Measurements from ENCODE around the gene TBC1D7.

Gene TBC1D7

DNA sequence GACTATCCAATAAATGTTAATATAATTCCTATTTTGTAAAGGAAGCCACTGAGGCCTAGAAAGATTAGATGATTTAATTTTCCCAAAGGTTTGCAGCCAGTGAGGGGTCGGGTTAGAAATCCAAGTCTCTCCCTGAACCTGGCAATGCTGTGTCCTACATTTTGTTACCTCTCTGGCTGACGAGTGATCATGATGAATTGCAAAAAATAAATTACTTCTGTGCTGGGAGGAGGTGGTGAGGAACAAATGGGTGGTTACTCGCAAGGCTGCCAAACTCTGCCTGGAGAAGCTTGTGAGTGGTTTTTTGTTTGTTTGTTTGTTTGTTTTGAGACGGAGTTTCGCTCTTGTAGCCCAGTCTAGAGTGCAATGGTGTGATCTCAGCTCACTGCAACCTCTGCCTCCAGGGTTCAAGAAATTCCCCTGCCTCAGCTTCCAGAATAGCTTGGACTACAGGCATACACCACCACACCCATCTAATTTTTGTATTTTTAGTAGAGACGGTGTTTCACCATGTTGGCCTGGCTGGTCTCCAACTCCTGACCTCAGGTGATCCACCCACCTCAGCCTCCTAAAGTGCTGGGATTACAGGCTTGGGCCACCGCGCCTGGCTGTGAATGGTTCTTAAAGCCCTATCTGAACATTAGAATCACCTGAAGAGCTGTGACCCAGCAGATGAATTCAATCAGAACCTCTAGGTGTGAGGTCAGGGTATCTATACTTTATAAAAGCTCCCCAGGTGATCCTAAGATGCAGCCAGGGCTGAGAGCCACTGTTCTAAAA lies 20.2 kb upstream of the TBC1D7 start:
- TF ChIP-seq, protein P1, sequence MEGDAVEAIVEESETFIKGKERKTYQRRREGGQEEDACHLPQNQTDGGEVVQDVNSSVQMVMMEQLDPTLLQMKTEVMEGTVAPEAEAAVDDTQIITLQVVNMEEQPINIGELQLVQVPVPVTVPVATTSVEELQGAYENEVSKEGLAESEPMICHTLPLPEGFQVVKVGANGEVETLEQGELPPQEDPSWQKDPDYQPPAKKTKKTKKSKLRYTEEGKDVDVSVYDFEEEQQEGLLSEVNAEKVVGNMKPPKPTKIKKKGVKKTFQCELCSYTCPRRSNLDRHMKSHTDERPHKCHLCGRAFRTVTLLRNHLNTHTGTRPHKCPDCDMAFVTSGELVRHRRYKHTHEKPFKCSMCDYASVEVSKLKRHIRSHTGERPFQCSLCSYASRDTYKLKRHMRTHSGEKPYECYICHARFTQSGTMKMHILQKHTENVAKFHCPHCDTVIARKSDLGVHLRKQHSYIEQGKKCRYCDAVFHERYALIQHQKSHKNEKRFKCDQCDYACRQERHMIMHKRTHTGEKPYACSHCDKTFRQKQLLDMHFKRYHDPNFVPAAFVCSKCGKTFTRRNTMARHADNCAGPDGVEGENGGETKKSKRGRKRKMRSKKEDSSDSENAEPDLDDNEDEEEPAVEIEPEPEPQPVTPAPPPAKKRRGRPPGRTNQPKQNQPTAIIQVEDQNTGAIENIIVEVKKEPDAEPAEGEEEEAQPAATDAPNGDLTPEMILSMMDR (IDR thresholded peaks at IDR 0.05; ENCODE audit: low read depth, low read length): no peak
- no peak overlapping the region for H3K4me3 ChIP-seq (ENCODE audit: low read depth, low read length)

DNA sequence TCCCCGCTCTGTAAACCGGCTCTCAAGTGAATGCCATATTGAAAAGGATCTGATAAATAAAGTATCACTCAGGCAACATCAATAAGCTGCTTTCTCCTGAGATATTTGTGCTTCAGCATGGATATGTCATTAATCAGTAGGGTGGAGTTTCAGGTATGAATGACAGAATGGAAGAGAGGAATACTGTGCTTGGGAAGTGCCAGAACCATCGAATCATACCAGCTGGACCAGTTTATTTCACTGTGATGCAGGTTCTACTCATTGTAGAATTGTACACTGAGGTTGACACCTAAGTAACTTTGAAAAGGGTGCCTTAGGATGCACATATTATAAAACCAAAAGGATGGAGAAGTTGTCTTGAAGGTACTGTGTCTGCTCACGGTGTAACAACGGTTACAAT lies 17.9 kb upstream of the TBC1D7 start:
- TF ChIP-seq, protein P1 (IDR thresholded peaks at IDR 0.05; ENCODE audit: low read depth, low read length): no peak
- H3K4me3 ChIP-seq (ENCODE audit: low read depth, low read length): no peak overlapping the region

DNA sequence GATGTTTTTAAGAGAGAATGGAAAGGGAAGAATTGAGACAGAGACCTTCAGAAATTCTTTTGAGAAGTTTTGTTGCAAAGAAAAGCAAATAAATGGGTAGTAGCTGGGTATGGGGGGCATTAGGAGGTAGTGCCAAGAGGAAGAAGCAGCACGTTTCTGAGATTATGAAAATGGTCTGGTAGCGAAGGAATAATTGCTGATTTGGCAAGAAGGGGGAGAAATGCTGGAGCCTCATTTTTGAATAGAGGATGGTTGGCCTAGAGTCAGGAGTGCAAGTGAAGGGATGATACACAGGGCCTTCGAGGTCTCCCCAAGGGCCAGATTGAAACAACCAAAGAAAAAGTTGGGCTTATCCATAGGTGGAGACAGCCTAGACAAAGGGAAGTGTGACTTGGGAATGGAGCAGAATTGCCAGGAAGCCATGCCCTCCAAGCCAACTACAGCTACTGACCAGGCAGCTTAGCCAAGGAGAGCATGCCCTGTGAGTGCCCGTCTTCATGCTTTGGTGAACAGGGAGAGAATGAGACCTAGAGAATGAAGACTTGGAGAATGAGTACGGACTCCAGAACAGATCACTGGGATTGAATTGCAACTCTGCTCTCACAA lies 14.2 kb upstream of the TBC1D7 start:
- TF ChIP-seq, protein P1 (IDR thresholded peaks at IDR 0.05; ENCODE audit: low read depth, low read length): no peak
- H3K4me3 ChIP-seq (ENCODE audit: low read depth, low read length): no peak overlapping the region

DNA sequence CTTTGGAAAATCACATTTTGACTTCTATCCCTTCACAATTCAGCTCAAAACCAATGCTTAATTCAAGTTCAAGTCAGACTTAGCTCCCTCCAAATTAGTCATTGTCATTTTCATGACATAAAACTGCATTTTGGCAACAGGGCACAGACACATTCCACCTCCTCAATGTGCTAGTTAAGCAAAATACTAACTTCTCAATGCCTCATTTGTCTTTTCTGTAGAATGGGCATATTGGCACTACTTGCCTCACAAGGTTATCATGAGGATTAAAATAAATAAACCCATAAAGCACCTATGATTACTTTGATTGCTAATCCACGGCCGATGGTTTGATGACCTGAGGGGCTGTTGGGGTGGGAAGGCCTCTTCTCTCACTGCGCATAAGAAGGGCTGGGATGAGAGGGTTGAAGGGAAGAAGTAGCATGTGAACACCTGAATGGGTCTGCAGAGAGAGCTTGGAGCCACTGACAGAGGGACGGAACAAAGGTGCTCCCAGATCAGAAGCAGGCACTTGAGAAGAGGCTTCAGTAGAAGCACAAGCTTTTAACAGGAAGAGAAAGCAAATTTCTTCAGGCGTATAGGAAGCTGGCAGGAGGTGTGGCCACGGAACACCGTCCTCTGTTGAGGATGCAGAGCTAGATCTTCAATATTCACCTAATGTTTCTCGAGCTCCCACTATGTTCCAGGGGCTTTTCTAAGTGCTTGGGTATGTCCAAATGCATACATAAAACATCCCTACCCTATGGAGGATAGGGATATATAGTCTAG lies 11.7 kb upstream of the TBC1D7 start:
- TF ChIP-seq, protein P1 (IDR thresholded peaks at IDR 0.05; ENCODE audit: low read depth, low read length): no peak
- no peak overlapping the region for H3K4me3 ChIP-seq (ENCODE audit: low read depth, low read length)

DNA sequence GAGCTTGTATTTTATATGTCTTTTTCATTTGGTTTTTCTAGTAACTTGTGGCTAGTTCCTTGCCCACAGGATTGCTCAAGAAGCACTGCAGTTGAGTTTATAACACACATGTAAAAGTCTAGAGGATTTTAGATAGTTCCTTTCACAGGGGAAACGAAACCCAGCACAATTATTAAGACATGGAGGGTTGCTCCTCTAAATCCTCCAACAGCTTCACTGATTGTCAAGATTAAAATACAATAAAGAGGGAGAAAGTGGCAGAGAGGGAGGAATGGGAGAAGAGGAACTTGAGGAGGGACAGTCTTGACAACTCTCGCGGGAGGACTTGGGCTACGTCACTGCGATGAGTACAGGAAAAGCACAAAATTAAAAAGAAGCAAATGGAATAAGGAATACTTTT lies 9.7 kb upstream of the TBC1D7 start:
- no peak overlapping the region for H3K4me3 ChIP-seq (ENCODE audit: low read depth, low read length)
- TF ChIP-seq, protein P1 (IDR thresholded peaks at IDR 0.05; ENCODE audit: low read depth, low read length): no peak

DNA sequence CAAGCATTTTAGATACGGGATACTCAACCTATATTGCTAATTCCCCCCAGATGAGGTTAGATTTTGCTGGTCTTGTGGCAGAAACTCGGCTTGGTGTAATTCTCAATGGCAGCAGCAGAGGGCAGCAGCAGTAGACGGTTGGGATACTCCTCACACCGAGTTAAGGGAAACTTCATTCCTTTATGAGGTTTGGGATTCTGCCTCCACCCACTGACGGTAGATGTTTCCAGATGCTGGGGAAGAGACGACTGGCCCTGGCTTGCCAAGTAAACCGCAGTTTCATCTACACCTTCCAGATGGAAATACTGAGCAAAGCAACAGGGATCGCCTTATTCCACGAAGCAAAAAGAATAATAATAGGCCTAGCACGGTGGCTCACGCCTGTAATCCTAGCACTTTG lies 8.2 kb upstream of the TBC1D7 start:
- TF ChIP-seq, protein P1 (IDR thresholded peaks at IDR 0.05; ENCODE audit: low read depth, low read length): peak; percentile 86
- no peak overlapping the region for H3K4me3 ChIP-seq (ENCODE audit: low read depth, low read length)

DNA sequence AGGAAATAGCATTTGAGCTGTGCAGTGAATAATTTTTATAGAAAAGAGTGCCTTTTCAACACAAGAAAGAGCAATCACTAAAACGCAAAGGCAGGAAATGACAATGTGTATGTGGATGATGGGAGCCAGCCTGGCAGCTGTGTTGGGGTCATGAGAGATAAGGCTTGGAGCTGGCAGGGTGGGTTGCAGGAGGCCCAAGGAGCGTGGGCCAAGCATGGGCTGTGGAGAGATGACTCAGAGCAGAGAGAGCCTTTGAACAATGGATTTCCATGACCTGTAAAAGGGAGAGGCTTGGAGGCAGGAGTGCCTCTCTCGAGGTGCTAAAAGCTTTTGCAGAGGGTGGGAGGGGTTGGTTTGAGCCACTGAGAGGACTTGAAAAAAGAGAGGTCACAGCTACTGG lies 6.6 kb upstream of the TBC1D7 start:
- H3K4me3 ChIP-seq (ENCODE audit: low read depth, low read length): no peak overlapping the region
- TF ChIP-seq, protein P1 (IDR thresholded peaks at IDR 0.05; ENCODE audit: low read depth, low read length): no peak

Measured in WI38 (cell line).